Activated B cell treated with CpG ODN at 0.5 μM for 24 hours (primary cell): ENCODE measurements around the gene PPIF. TPM values are rescaled to one million over a fixed set of nuclear protein-coding genes. Genes with fewer than 3 reads are reported as not detected.

Experiments
- ATAC-seq: fragments of 200-7000 bp; cut with Tn5 transposase; one replicate; pipeline ENCODE4 v1.10.0; 2021; ENCODE audit warnings: low read depth, mild to moderate bottlenecking, moderate library complexity
- CTCF ChIA-PET: fragments of 350-600 bp; sonication (Branson Sonifier 250); formaldehyde crosslinking; loops from one replicate; lab custom pipeline; 2021; ENCODE audit warnings: antibody characterized with exemption; lab: Charles Lee
- POLR2A ChIA-PET: fragments of 350-600 bp; sonication (Branson Sonifier 250); formaldehyde crosslinking; loops from one replicate; lab custom pipeline; 2021; ENCODE audit warnings: antibody characterized with exemption; lab: Charles Lee
- DNase-seq: peaks from one replicate; pipeline ENCODE4 v3.0.0; 2022
- H3K27ac Mint-ChIP-seq: one replicate; pipeline ENCODE4 v1.8.0; 2020; ENCODE audit warnings: mixed read lengths
- H3K27me3 Mint-ChIP-seq: one replicate; pipeline ENCODE4 v1.8.0; 2021; ENCODE audit warnings: mixed read lengths
- H3K36me3 Mint-ChIP-seq: one replicate; pipeline ENCODE4 v1.8.0; 2021; ENCODE audit warnings: low read depth, mixed read lengths
- H3K4me1 Mint-ChIP-seq: one replicate; pipeline ENCODE4 v1.8.0; 2021; ENCODE audit warnings: mixed read lengths
- H3K4me3 Mint-ChIP-seq: one replicate; pipeline ENCODE4 v1.8.0; 2020; ENCODE audit warnings: mild to moderate bottlenecking, mixed read lengths
- H3K9me3 Mint-ChIP-seq: one replicate; pipeline ENCODE4 v1.8.0; 2020; ENCODE audit warnings: mixed read lengths
- intact Hi-C: fragments of 100-400 bp; cut with micrococcal nuclease; formaldehyde crosslinking; loops from one replicate; pipeline ENCODE4 v1.15.1; 2024
- total RNA-seq: library from RNA; stranded (reverse); gene quantifications from 2 replicates; pipeline ENCODE4 v1.2.3, GENCODE V29; 2022
- TF ChIP-seq, protein P1 (sequence below): fragments of 200-600 bp; IDR thresholded peaks from one replicate; pipeline ENCODE4 v1.8.0; 2022; ENCODE audit warnings: antibody characterized with exemption, mild to moderate bottlenecking

Gene PPIF
- total RNA-seq, 1 donor from 2014 or later, result 72.5 TPM

GRCh38 chr10:79376751-79377556 lies 29.7 kb downstream of the PPIF start:
- CTCF ChIA-PET, result interaction anchor here (6.4 kb wide), 1 partner anchor 110 kb away, joined by 88 read pairs; no protein-coding TSS in a partner anchor
- Mint-ChIP-seq H3K27me3 (no peaks in the 10 kb centered on the region), H3K36me3 (no peaks in the 10 kb centered on the region), H3K9me3 (no peaks in the 10 kb centered on the region), H3K4me3 (no peak overlapping the region), H3K4me1 (peaks cover 3% of the 10 kb centered on the region), H3K27ac (no peak overlapping the region)
- intact Hi-C loops, result no loop called here
- ATAC-seq (no peak), DNase-seq (no peak)
- TF ChIP-seq, protein P1, sequence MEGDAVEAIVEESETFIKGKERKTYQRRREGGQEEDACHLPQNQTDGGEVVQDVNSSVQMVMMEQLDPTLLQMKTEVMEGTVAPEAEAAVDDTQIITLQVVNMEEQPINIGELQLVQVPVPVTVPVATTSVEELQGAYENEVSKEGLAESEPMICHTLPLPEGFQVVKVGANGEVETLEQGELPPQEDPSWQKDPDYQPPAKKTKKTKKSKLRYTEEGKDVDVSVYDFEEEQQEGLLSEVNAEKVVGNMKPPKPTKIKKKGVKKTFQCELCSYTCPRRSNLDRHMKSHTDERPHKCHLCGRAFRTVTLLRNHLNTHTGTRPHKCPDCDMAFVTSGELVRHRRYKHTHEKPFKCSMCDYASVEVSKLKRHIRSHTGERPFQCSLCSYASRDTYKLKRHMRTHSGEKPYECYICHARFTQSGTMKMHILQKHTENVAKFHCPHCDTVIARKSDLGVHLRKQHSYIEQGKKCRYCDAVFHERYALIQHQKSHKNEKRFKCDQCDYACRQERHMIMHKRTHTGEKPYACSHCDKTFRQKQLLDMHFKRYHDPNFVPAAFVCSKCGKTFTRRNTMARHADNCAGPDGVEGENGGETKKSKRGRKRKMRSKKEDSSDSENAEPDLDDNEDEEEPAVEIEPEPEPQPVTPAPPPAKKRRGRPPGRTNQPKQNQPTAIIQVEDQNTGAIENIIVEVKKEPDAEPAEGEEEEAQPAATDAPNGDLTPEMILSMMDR, result no peak
- POLR2A ChIA-PET, result no interaction called here

DNA sequence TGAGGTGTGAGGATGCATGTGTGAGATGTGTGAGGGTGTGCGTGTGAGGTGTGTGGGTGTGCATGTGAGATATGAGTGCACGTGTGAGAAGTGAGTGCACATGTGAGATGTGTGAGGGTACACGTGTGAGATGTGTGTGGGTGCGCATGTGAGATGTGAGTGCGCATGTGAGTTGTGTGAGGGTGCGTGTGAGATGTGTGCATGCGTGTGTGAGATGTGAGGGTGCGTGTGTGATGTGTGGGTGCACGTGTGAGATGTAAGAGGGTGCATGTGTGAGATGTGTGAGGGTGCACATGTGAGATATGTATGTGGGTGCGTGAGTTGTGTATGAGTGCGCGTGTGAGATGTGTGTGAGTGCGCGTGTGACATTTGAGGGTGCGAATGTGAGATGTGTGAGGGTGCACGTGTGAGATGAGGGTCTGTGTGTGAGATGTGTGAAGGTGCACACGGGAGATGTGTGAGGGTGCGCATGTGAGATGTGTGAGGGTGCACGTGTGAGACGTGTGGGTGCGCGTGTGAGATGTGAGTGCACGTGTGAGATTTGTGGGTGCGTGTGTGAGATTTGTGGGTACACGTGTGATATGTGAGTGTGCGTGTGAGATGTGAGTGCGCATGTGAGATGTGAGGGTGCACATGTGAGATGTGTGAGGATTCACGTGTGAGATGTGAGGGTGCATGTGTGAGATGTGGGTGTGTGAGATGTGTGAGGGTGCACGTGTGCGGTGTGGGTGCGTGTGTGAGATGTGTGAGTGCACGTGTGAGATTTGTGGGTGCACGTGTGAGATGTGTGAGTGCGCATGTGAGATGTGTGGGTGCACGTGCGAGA lies 30.5 kb downstream of the PPIF start:
- no peaks in the 10 kb centered on the region for H3K36me3 Mint-ChIP-seq
- ATAC-seq (no peak), DNase-seq (no peak)
- CTCF ChIA-PET, result no interaction called here
- peaks cover 3% of the 10 kb centered on the region for H3K4me1 Mint-ChIP-seq
- H3K27me3 Mint-ChIP-seq, result no peaks in the 10 kb centered on the region
- H3K27ac Mint-ChIP-seq, result no peak overlapping the region
- POLR2A ChIA-PET, result no interaction called here
- TF ChIP-seq, protein P1, result no peak
- no peaks in the 10 kb centered on the region for H3K9me3 Mint-ChIP-seq
- intact Hi-C loops, result no loop called here
- no peak overlapping the region for H3K4me3 Mint-ChIP-seq

DNA sequence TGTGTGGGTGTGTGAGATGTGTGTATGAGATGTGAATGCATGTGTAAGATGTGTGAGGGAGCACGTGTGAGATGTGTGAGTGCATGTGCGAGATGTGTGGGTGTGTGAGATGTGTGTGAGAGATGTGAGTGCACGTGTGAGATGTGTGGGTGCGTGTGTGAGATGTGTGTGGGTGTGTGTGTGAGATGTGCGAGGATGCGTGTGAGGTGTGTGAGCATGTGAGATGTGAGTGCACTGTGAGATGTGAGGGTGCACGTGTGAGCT lies 31.0 kb downstream of the PPIF start:
- ATAC-seq (no peak), DNase-seq (no peak)
- ChIA-PET POLR2A (no interaction called here), CTCF (no interaction called here)
- H3K27ac Mint-ChIP-seq, result no peak overlapping the region
- no peaks in the 10 kb centered on the region for H3K36me3 Mint-ChIP-seq
- intact Hi-C loops, result no loop called here
- H3K27me3 Mint-ChIP-seq, result no peaks in the 10 kb centered on the region
- H3K4me1 Mint-ChIP-seq, result peaks cover 3% of the 10 kb centered on the region
- TF ChIP-seq, protein P1, result no peak
- H3K9me3 Mint-ChIP-seq, result no peaks in the 10 kb centered on the region
- H3K4me3 Mint-ChIP-seq, result no peak overlapping the region

DNA sequence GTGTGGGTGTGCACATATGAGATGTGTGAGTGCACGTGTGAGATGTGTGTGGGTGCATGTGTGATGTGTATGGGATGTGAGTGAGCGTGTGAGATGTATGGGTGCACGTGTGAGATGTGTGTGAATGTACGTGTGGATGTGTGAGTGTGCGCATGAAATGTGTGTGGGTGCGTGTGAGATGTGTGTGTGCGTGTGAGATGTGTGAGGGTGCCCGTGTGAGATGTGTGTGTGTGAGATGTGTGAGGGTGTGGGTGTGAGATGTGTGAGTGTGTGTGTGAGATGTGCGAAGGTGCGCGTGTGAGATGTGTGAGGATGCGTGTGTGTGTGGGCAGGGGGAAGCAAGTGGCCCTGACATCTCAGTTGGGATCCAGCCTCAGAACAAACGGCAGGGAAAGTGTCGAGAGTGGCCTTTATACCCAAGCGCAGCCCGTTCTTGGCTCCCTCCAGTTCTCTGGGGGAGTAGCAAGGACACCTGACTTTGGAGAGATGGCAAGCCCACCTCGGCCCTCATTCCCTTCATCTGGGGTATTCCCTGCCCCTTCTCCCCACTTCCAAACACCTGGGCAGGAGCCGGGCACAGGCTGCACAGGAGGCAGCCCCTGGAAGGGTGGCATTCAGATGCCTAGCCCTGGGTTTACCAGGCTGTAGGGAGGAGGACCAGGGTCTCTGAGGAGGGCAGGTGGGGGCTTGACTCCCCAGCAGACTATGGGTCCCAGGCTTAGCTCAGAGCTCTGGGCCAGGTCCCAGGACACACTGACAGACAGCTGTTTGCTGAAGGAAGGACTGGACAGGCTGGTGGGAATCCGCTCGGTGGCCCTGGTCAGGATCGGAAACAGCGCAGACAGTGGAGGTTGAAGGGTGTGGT lies 31.6 kb downstream of the PPIF start:
- POLR2A ChIA-PET, result no interaction called here
- ATAC-seq (no peak), DNase-seq (no peak)
- no peak overlapping the region for H3K4me3 Mint-ChIP-seq
- TF ChIP-seq, protein P1, result no peak
- no peaks in the 10 kb centered on the region for H3K27me3 Mint-ChIP-seq
- H3K9me3 Mint-ChIP-seq, result no peaks in the 10 kb centered on the region
- H3K27ac Mint-ChIP-seq, result no peak overlapping the region
- intact Hi-C loops, result no loop called here
- peaks cover 3% of the 10 kb centered on the region for H3K4me1 Mint-ChIP-seq
- no peaks in the 10 kb centered on the region for H3K36me3 Mint-ChIP-seq
- CTCF ChIA-PET, result interaction anchor here (1.6 kb wide), 1 partner anchor 109 kb away, joined by 3 read pairs; no protein-coding TSS in a partner anchor
